C4-2B (cell line): Measurements from ENCODE around the gene CDX1.

Experiments used
- H3K27ac ChIP-seq: fragments of 450-650 bp; 2 replicates; pipeline ENCODE4 v1.5.1; 2017
- CTCF ChIP-seq: fragments of 450-650 bp; conservative IDR thresholded peaks from 2 replicates; pipeline ENCODE4 v1.5.1; 2017; ENCODE audit warnings: mild to moderate bottlenecking
- ZFX ChIP-seq: fragments of 450-650 bp; IDR thresholded peaks from 2 replicates; pipeline ENCODE4 v1.6.1; 2017

Gene CDX1

GRCh38 chr5:150148117-150148927 lies 18.3 kb upstream of the CDX1 start:
- TF ChIP-seq CTCF: no peak
- TF ChIP-seq ZFX: no peak
- no peak overlapping the region for H3K27ac ChIP-seq

GRCh38 chr5:150149618-150150017 lies 17.0 kb upstream of the CDX1 start:
- no peak overlapping the region for H3K27ac ChIP-seq
- TF ChIP-seq CTCF (no peak), ZFX (no peak)

- TF ChIP-seq ZFX (no peak), CTCF (no peak)
- no peak overlapping the region for H3K27ac ChIP-seq
Observed at GRCh38 chr5:150152636-150153462, 13.7 kb upstream of the CDX1 start.

GRCh38 chr5:150153483-150153882 lies 13.1 kb upstream of the CDX1 start:
- TF ChIP-seq CTCF: no peak
- TF ChIP-seq ZFX: no peak
- no peak overlapping the region for H3K27ac ChIP-seq

GRCh38 chr5:150153957-150154617 lies 12.5 kb upstream of the CDX1 start:
- TF ChIP-seq ZFX: no peak
- TF ChIP-seq CTCF: no peak
- no peak overlapping the region for H3K27ac ChIP-seq

- TF ChIP-seq CTCF (no peak), ZFX (no peak)
- H3K27ac ChIP-seq: no peak overlapping the region
Observed at GRCh38 chr5:150154618-150155128, 11.9 kb upstream of the CDX1 start.
